ENCODE measurements around the gene VSX2.

VSX2 gene

DNA sequence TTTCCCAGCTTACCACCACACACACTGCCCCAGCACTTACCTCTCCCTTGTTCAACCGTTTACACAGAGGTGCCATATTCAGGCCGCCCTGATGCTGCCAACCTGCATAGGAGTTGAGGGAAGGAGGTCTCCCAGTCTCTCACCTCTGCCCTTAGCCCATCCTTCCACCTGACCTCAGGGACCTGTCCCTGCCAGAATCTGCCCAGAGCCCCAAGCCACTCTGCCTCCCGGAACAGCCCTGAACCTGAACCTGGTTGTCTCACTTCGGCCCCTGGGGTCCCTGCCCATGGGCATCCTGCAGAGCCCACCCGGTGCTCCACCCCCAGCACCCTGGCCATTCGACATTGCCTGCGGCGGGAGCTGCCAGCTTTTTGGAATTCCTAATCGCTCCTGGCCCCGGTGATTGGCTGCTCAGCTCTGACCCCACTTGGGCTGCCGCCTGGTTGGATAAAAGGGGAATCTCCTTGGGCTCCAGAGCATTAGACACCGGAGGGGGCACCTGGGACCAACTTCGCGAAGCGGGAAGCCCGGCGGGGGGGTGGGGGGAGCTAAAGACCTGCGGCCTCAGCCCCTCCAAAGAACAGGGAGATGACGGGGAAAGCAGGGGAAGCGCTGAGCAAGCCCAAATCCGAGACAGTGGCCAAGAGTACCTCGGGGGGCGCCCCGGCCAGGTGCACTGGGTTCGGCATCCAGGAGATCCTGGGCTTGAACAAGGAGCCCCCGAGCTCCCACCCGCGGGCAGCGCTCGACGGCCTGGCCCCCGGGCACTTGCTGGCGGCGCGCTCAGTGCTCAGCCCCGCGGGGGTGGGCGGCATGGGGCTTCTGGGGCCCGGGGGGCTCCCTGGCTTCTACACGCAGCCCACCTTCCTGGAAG is at the start of gene VSX2:
Gene VSX2 (plus strand): TSS at position 476 of the 874 bp plus-strand sequence. CDS start 113 bp downstream, at position 589.
- no peak for DNase-seq (ENCODE audit: low read depth in 2 of 3, low spot score in 2 of 3)

DNA sequence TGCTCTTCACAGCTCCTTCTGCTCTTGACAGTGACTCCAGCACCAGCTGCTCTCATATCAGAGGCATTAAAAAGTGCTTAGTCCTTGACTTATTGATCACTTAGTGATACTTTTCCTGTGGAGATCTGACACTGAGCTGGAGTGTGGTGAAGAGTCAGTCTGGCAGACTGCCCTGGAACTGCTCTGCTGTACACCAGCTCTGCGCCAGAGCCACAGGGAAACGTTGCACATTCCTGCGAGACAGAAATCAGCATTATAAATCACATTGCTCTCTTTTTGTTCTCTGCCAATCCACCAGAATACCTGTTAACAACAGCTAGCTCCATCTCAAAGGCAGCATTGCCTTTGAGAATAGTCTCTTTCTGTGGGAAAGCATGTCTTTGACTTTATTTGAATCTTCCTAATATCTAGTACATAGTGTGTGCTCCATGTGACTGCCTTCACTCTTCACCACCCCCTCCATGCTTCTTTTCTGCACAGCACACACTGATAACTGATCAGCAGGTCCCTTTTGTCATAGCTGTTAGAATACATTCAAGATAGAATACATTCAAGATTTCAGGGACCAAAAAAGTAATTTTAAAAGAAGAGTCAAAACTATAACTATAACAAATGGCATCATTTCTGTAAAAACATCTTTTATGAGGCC is 48.2 kb upstream of the VSX2 start:
- DNase-seq (ENCODE audit: low read depth in 2 of 3, low spot score in 2 of 3), result no peak

DNA sequence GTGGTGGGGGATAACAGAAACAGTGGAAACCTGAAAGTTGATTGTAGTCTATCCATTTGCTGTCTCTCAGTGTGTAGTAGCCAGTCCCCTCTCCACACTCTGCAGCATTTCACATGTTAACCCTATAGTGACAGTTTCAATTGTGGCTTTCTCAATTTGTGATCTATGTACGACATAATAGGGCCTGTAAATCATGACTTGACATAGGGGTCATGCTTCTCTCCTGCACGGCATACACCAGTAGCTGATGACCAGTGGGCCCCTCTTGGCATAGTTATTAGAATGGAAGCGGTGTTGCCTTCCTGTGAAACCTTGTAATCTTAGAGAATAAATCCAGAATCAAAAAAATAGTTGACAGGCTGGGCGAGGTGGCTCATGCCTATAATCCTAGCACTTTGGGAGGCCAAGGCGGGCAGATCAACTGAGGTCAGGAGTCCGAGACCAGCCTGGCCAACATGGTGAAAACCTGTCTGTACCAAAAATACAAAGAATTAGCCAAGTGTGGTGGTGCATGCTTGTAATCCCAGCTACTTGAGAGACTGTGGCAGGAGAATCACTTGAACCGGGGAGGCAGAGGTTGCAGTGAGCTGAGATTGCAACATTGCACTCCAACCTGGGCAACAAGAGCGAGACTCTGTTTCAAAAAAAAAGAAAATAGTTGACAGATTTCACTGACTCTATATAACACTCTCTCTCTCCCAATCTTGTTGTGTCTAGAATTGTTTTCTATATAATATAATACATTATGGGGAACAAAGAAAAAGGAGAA is 44.6 kb upstream of the VSX2 start:
- no peak for DNase-seq (ENCODE audit: low read depth in 2 of 3, low spot score in 2 of 3)

DNA sequence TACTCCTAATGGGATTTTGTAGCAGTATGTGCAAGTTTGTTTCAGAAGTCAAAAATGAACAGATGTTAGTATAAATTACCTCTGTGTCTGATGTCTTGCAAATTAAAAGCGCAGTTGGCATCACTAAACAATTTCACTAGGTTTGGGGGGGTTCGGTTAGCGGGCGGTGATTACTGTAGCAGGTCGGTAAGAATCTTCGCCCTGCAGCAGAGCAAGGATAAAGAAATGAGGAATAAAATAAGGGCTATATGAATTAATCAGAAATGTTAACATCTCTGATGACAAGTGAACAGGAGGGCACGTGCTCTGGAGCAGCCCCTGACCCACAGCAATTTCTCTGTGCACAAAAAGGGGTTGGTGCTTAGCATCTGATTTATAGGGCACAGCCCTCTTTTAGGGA is 43.6 kb upstream of the VSX2 start:
- DNase-seq (ENCODE audit: low read depth in 2 of 3, low spot score in 2 of 3), result no peak

DNA sequence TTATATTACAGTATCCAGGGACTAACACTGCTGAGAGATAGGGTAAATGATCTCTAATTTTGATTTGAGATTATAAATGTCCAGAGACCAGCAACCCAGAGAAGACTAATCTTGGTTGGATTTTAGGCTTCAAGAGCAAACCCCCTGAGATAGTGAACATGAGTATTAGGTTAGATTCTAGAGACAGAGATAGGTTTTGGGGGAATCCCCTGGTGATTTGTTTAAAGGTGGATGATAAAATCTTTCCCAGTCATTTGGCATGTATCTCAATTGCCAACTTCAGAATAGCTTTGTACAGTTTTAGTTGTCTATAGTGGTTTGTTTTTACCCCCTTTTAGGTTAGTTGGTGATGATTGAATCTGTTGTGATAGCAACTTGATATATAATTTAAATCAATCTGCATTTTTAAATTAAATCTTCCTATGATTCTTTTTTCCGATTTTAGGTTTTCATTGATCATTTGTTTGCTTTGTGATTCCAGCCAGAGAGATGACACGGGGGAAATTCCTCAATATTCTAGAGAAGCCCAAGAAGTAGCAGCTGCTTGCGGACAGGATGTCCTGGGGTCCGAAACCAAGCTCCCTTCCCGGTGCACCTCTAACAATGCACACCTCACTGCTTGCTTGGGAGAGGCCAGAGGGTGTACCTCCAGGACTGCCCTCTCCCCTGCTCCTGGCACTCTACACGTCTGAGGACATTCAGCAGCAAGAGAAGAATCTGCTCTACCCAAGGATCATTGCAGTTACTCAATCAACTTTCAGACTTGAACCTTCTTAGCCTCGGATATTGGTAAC is 40.6 kb upstream of the VSX2 start:
- DNase-seq (ENCODE audit: low read depth in 2 of 3, low spot score in 2 of 3), result no peak

DNA sequence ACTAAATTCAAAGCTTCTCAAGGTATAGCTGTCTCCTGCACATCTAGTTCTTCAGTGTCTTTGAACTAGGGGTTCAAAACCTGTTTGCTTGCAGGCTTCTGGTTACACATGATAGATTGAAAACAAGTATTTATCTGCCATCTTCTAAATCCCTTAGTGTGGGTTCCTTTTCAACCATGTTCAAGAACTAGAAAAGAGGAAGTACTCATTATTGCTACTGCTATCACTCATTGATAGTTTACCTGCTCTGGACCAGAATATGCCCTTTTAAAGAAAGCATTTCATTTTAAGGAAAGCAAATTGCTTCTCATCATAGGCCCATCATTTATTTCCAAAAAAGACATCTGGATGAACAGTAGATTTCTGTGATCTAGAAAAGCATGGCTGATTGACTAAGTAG is 37.1 kb upstream of the VSX2 start:
- no peak for DNase-seq (ENCODE audit: low read depth in 2 of 3, low spot score in 2 of 3)

DNA sequence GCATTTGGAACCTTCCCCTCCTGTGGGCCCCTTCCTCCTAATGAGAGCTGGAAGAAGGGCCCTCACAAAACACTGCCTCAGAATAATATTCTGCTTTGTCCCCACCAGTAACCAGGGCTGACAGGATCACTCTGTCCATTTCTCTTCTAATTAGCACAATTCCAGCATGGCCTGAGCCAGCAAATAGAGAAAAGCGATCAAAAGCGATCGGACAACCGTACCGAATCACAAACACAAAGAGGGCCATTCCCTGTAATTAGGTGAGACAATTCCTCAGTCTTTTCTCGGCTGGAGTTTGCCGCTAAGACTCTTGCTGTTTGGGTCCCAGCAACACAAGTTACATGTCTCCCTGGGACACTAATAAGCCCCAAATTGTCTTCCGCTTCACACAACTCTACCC is 35.6 kb upstream of the VSX2 start:
- DNase-seq (ENCODE audit: low read depth in 2 of 3, low spot score in 2 of 3), result no peak

DNA sequence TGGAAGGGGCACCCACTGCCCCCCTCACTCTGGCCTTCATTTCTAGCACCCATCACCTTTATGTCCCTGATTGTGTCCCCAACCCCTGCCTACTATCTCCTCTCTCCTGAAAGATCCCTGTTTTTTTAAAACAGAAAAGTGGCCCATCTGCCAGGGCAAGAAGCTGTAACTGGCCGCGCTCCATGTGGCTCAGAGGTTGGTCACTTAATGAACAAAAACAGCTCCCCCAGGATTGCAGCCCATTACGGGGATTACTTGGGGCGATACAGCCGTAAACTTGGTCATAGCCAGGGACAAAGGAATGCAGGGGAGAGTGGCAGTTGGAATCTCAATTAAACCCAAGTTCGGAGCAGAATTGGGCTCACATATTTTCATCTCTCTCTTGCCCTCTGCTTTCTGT is 34.8 kb upstream of the VSX2 start:
- no peak for DNase-seq (ENCODE audit: low read depth in 2 of 3, low spot score in 2 of 3)

DNA sequence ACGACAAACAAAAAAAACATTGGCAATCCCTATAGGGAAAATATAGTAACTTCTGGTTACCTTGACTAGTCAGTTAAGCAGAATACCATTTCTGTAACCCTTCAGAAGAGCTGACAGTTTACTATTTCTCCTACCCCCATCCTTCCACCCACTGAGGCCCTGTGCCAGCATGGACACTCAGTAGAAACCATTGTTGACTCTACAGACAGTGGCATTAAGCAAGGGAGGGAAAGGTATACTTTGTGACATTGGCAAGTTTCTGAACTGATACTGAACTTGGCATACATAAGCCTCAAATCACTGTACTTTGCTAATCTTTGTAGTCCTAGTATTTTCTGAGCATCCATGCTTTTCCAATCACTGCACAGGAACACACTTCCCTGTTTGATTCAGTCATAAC is 33.4 kb upstream of the VSX2 start:
- DNase-seq (ENCODE audit: low read depth in 2 of 3, low spot score in 2 of 3), result no peak

DNA sequence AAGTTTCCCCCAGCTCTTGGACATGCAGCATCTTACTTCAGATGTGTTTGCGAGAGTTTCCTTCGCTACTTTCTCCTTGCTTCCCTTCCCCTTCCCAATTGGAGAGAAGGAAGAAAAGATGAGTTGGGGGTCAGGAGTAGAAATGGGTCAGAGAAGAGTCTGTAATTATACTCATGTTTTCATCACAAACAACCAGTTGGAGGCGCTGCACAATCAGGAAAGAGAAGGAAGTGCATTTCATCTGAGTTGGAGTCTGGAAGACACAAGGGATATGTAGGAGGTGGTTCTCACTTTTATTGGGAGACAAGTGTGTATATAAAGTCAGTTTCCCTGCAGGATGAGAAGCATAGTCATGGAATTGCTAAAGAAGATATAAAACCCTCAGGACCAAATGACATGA is 31.3 kb upstream of the VSX2 start:
- DNase-seq (ENCODE audit: low read depth in 2 of 3, low spot score in 2 of 3), result no peak

DNA sequence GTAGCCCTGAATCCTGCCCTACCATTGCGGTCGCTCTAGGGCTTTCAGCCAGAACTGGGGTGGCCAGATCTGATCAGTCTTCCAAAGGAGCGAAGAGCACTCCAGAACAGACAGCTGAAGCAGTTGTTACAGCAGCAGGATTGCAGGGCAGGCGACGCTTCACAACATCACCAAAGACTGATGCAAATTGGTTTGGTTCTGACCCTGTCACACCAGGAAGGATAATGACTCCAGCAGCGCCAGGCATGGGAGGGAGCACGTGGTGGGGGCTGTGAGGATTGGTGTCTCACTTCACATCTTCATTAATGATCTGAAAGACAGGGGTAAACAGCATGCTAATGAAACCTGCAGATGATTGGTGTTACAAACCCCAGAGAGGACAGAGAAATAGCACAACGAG is 30.6 kb upstream of the VSX2 start:
- no peak for DNase-seq (ENCODE audit: low read depth in 2 of 3, low spot score in 2 of 3)

DNA sequence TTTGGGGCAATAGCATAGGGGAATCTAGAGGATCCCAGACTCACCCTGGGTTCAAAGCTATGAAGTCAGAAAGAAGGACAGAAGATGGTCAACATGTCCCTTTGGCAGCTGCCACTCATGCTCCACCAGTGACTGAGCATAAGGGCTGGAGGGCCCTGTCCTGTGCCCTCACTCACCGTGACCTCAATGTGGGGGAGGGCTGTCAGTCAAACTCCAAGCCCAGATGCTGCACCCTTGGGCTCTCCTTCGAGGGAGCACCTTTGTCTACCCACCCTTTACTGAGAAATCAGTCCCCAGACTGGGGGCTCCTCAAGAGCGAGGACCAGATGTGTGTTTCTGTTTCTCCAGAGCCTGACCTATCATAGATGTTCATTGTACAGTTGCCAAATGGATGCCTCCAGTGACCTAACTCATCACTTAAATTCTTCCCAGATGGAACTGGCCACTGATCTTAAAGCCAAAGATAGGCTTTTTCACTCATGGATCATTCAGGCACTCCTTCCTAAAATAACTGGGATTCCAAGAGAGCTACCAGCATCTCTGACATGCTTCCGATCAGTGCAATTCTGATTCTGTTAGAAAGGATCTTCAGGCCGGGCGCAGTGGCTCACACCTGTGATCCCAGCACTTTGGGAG is 27.2 kb upstream of the VSX2 start:
- no peak for DNase-seq (ENCODE audit: low read depth in 2 of 3, low spot score in 2 of 3)

DNA sequence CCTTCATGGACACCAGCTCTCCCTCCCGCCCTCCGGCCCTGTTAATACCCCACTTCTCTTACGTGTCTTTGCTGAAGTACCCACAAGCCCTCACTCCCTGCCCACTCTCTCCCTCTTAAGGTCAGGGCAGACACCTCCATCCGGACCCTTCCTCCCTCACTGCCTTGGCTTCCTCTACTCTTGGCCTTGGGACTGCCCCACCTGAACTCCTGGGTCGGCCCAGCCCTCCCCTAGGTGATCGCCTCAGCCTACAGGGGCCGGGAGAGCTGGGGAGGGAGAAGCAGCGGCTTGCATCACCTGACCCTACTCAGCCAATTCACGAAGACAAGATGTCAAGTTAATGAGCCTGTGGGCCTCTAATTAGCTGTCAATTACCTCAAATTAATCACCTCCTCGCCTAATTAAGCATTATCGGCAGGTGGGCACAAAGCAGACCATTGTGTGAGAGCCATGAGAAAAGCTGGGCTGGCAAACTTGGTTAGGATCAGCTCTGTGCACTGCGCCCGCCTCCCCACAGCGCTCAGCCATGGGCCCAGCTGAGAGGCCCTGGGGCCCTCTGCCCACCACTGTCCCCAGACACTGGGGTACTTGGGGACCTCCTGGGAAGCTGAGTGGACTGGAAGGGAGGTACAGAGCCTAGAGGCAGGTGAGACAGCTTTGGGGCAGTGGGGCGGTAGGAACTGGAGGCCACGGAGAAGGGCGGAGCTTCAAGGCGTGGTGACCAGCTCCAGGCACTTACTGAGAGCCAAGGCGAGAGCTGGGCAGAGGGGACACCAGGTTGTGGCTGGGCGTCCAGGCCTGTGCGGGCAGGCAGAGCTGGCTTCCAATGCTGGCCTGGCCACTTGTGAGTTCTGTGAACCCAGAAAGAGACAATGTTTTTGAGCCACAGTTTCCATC is 25.1 kb upstream of the VSX2 start:
- DNase-seq (ENCODE audit: low read depth in 2 of 3, low spot score in 2 of 3), result no peak

DNA sequence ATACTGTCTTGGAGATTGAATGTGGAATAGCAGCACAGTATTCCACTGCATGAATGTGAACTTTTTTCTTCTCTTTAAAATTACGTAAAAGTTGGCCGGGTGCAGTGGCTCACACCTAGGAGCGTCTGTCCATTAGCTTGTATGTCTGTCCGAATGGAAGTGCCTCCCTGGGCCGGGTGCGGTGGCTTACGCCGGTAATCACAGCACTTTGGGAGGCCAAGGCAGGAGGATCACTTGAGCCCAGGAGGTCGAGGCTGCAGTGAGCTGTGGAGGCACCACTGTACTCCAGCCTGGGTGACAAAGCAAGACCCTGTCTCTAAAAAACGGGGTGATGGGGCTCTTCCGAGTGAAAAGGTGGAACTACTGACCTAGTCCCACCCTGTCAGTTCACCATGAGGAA is 22.6 kb upstream of the VSX2 start:
- no peak for DNase-seq (ENCODE audit: low read depth in 2 of 3, low spot score in 2 of 3)

DNA sequence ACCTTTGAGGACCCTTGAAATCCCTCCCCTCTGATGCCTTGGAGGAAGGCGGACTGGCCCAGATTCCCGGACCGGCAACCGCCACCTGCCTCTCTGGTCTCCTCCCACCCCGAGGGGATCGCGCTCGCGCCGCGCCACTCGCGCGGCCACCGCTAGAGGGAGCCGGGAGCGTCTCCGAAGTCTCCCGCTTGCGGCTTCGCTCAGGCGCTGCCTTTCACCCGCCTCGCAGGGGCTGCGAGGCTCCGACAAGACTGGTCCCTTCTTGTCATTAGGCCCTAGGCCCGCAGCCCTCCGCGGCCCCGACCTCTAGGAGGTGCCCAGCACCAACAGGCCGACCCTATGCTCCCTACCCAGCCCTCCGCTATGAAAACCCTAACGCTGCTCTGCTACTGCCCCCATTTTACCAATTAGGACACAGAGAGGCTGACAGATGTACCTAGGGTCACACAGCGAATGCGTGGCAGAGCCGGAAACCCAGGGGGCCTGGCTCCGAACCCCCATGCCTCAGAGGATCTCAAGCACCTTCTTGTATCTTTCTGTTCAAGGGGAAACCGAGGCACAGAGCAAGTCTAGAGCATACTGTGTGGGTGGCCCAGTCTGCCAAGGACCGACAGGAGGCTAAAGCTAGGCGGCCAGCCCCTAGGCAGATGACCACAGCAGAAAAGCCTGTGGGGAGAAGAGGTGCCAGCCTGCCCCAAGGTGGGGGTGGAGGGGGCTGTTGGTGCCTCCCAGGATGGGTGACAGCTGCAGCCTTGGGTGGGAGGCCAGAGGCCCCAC is 21.4 kb upstream of the VSX2 start:
- peak; percentile 46 to 74 (median 68) for DNase-seq (ENCODE audit: low read depth in 2 of 3, low spot score in 2 of 3)

DNA sequence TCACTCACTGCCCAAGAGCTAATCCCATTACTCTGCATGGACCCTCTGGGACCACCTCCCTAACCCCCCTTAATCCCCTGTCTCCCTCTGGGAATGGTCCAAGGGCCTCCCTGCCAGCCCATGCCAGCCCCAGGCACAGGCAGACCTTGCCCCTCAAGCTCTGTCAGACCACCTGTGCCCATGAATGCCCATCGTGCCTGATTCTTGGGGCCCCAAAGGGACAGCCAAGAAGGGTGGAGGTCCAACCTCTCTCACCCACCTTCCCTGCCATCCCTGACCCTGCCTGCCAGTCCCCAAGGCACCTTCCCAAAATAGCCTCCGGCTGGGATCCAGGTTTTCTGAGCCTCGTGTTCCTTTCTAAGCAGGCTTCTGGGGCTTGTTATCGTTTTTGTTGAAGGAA is 20.8 kb upstream of the VSX2 start:
- no peak for DNase-seq (ENCODE audit: low read depth in 2 of 3, low spot score in 2 of 3)

DNA sequence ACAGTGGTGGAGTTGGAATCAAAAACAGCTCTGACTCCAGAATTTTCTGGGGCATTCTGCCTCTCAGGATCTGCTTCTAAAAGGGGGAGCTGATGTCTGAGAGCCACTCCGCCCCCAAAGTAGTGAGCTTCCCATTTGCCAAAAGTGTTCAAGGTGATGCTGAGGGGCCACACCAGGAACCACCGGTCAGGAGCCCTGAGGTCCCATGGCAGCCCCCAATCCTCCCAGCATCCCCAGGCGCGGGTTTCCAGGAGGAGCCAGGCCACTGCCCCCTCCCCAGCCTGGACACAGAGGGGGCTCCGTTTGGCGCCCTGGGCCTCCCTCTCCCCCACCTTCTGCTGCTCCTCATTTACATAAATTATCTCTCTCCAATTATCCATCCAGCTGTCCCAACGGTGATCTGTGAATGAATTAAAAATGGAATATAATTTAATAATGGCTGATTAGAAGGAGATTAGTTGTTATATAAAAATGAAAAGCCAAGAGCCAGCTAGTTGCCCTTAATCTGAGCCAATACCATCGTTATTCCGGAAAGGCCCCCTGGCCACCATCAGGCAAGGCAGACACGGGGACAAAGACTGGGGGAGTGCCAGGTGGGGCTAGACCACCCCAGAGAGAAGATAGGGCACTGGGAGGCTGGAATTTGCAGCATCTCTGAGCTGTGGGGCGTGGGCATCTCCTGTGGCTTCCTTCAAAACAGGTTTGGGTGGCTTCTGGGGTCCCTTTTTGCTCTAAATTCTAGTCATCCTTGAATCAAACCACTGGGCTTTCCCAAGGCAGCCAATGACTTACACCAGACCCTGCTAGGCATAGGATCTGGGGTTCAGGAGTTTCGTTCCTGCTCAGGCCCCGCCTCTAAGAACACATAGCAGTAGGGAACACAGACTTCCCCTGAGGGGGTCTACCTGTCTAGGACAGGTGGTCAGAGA is 19.7 kb upstream of the VSX2 start:
- no peak for DNase-seq (ENCODE audit: low read depth in 2 of 3, low spot score in 2 of 3)

DNA sequence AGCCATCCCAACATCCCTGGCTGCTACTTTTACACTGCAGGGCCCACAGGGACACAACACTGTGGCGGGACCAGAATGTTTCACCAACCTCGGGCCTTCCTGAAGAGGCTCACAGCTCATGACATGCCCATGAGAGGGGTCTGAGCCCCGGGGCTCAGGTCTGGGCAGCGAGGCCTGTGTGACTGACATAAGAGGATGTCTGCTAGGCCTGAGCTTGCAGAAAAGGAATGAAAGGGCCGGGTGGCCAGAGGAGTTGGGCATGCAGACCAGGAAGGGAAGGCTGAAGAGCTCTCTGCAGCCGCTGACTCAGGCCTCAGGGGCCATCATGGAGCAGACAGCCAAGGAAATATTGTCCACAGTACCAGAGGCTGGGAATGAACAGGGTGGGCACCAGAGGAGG is 18.3 kb upstream of the VSX2 start:
- no peak for DNase-seq (ENCODE audit: low read depth in 2 of 3, low spot score in 2 of 3)

Measured in activated CD8-positive, alpha-beta memory T cell treated with anti-CD3 and anti-CD28 coated beads for 48 hours (primary cell).